ENCODE results near the gene HSF5. TPM values are rescaled to one million over a fixed set of nuclear protein-coding genes. Genes with fewer than 3 reads are reported as not detected.

HSF5 gene
- total RNA-seq, 1 experiment from 2014 or later = not detected

- Histone ChIP-seq H3K9me2 (ENCODE audit: insufficient read depth) (no peaks in the 10 kb centered on the region), H4K20me1 (ENCODE audit: insufficient read depth) (no peaks in the 10 kb centered on the region), H3K9ac (ENCODE audit: low read length) (no peak overlapping the region), H3K27me3 (ENCODE audit: insufficient read depth, low read length) (no peaks in the 10 kb centered on the region; the same call in 1 of the 2 replicates), H3K4me1 (ENCODE audit: control insufficient read depth in 1 of 2, insufficient read depth in 2 of 2, low read length in 2 of 2) (peaks cover 21 to 33% of the 10 kb centered on the region in 2 experiments), H3K9me3 (ENCODE audit: control insufficient read depth in 1 of 2, insufficient read depth in 1 of 2, low read depth in 1 of 2, low read length in 2 of 2) (no peaks in the 10 kb centered on the region), H3K27ac (ENCODE audit: low read depth, low read length) (no peak overlapping the region), H3K36me3 (ENCODE audit: control insufficient read depth in 1 of 2, insufficient read depth in 2 of 2, low read length in 2 of 2) (no peaks in the 10 kb centered on the region), H2AFZ (ENCODE audit: low read depth, low read length, poor library complexity, severe bottlenecking) (no peak overlapping the region), H3K79me2 (ENCODE audit: insufficient read depth, low read length) (no peaks in the 10 kb centered on the region), H3K4me3 (replicated peaks in 1 of 2; ENCODE audit: low read depth in 1 of 2, low read length in 2 of 2) (no peak overlapping the region), H3K4me2 (ENCODE audit: low read length) (no peak overlapping the region)
- intact Hi-C loops (cut with micrococcal nuclease) = no loop called here
- no peak for TF ChIP-seq MAX (IDR thresholded peaks at IDR 0.05)
- no peak for TF ChIP-seq JUND (IDR thresholded peaks at IDR 0.05)
- no peak for TF ChIP-seq EZH2 (IDR thresholded peaks at IDR 0.05)
- TF ChIP-seq ATF3 (IDR thresholded peaks at IDR 0.05) = no peak
- TF ChIP-seq ELF1 (IDR thresholded peaks at IDR 0.05; ENCODE audit: borderline replicate concordance, low read depth) = no peak
- TF ChIP-seq SRF (IDR thresholded peaks at IDR 0.05; ENCODE audit: low read depth) = no peak
- TF ChIP-seq CTCF (IDR thresholded peaks at IDR 0.05 in 2 of 3, conservative IDR thresholded peaks at IDR 0.05 in 1 of 3; ENCODE audit: borderline replicate concordance in 1 of 3, insufficient read depth in 1 of 3, low read depth in 2 of 3, low read length in 2 of 3) = no peak
- no peak for TF ChIP-seq CBX3 (IDR thresholded peaks at IDR 0.05; ENCODE audit: low read depth)
- TF ChIP-seq POLR2A (IDR thresholded peaks at IDR 0.05; ENCODE audit: borderline replicate concordance, extremely low read depth, insufficient read depth, insufficient read length) = no peak
- no peak for TF ChIP-seq RAD21 (IDR thresholded peaks at IDR 0.05; ENCODE audit: low read depth)
- no peak for TF ChIP-seq EGR1 (IDR thresholded peaks at IDR 0.05; ENCODE audit: low read depth)
- no peak for ATAC-seq
- DNase-seq (ENCODE audit: low read depth, low spot score) = no peak
- ChIA-PET RAD21 (ENCODE audit: low non-redundant PET in 1 of 2, low total read pairs in 2 of 2, uncharacterized antibody in 2 of 2, unreplicated experiment in 2 of 2) (no interaction called here), CTCF (interaction anchor here (0.6 to 1.6 kb wide), 2 partner anchors 10 to 11 kb away, joined by 3 to 8 read pairs; no protein-coding TSS in a partner anchor), POLR2A (interaction anchor here (4.6 kb wide), 1 partner anchor 101 kb away, joined by 29 read pairs; no protein-coding TSS in a partner anchor)
- BruUV-seq (replicated peaks) = no TSS peak
Observed at GRCh38 chr17:58530655-58531054, 42.4 kb upstream of the HSF5 start.
